GM12878 (cell line): Measurements from ENCODE around the gene DHCR24. TPM values are rescaled to one million over a fixed set of nuclear protein-coding genes. Genes with fewer than 3 reads are reported as not detected.

Source experiments
- ATAC-seq: fragments of 200-7000 bp; cut with Tn5 transposase; 3 replicates; pipeline ENCODE4 v1.9.1; 2020; ENCODE audit warnings: mild to moderate bottlenecking, moderate library complexity
- BruUV-seq: library from RNA; stranded (reverse); fragments of 400-500 nt; replicated peaks from 2 replicates; lab custom pipeline; 2021; lab: Mats Ljungman, UMichigan
- CTCF ChIA-PET: fragments of 300-600 bp; sonication (Branson Sonifier 250); formaldehyde crosslinking; extraction: SDS; loops from one replicate; lab custom pipeline; 2021; ENCODE audit warnings: inconsistent platforms; lab: Yijun Ruan, JAX
- POLR2A ChIA-PET: fragments of 350-600 bp; formaldehyde crosslinking; extraction: SDS; loops from one replicate; lab custom pipeline; 2021; ENCODE audit warnings: inconsistent platforms; lab: Charles Lee
- RAD21 ChIA-PET: fragments of 300-600 bp; sonication (Branson Sonifier 250); formaldehyde crosslinking; loops from one replicate; lab custom pipeline; 2023; ENCODE audit warnings: antibody characterized with exemption; ENCODE audit not compliant: unreplicated experiment; lab: Charles Lee
- SMC1A ChIA-PET: fragments of 300-600 bp; sonication (Branson Sonifier 250); formaldehyde crosslinking; loops from one replicate; lab custom pipeline; 2023; ENCODE audit not compliant: unreplicated experiment, uncharacterized antibody; lab: Charles Lee
- DNase-seq: peaks from one replicate; pipeline ENCODE4 v3.0.0-alpha.2; 2011; ENCODE audit warnings: low read depth, low spot score
- FAIRE-seq: peaks from 3 replicates; lab custom pipeline; 2011; peaks lifted over from hg19 to GRCh38; lab: Jason Lieb, UNC
- H2AFZ ChIP-seq: 2 replicates; pipeline ENCODE4 v1.6.0; 2011; ENCODE audit warnings: low read depth, low read length, control low read depth; ENCODE audit not compliant: control insufficient read depth
- H3K27ac ChIP-seq: 2 replicates; pipeline ENCODE4 v1.5.1; 2011; ENCODE audit warnings: control low read depth; ENCODE audit not compliant: control insufficient read depth, insufficient read depth
- H3K27me3 ChIP-seq, 2 experiments: replicated peaks in 1 of 2; 2 replicates each; pipeline versions ENCODE4 v1.6.0 to v1.6.1; 2011; ENCODE audit warnings: low read length in 1 of 2; ENCODE audit not compliant: control insufficient read depth in 2 of 2, insufficient read depth in 2 of 2
- H3K36me3 ChIP-seq, 2 experiments: 2 replicates each; pipeline ENCODE4 v1.5.1; 2011; ENCODE audit warnings: low read length in 1 of 2; ENCODE audit not compliant: control insufficient read depth in 2 of 2, insufficient read depth in 2 of 2
- H3K4me1 ChIP-seq: 2 replicates; pipeline ENCODE4 v1.6.1; 2011; ENCODE audit warnings: mild to moderate bottlenecking, low read length, moderate library complexity, mixed read lengths; ENCODE audit not compliant: control insufficient read depth, insufficient read depth
- H3K4me2 ChIP-seq: 2 replicates; pipeline ENCODE4 v1.6.0; 2011; ENCODE audit warnings: control low read depth; ENCODE audit not compliant: control insufficient read depth, insufficient read depth
- H3K4me3 ChIP-seq: fragments of 200-600 bp; sonication (generic); 2 replicates; pipeline ENCODE4 v1.5.1; 2016
- H3K79me2 ChIP-seq: 2 replicates; pipeline ENCODE4 v1.6.0; 2011; ENCODE audit warnings: low read length; ENCODE audit not compliant: control insufficient read depth, insufficient read depth
- H3K9ac ChIP-seq: 2 replicates; pipeline ENCODE4 v1.8.0; 2011; ENCODE audit warnings: low read length, control low read depth, mixed read lengths; ENCODE audit not compliant: control insufficient read depth, insufficient read depth
- H3K9me3 ChIP-seq: replicated peaks from 3 replicates; pipeline ENCODE4 v1.5.1; 2011; ENCODE audit warnings: mild to moderate bottlenecking, low read length; ENCODE audit not compliant: control insufficient read depth, insufficient read depth
- H4K20me1 ChIP-seq: 2 replicates; pipeline ENCODE4 v1.6.0; 2011; ENCODE audit not compliant: control insufficient read depth, insufficient read depth
- BHLHE40 ChIP-seq, 2 experiments: fragments of 450-650 bp in 1 of 2; IDR thresholded peaks; 2 replicates each; pipeline ENCODE4 v1.6.1; 2011 to 2017; ENCODE audit warnings: low read depth in 2 of 2, borderline replicate concordance in 1 of 2, improper control_type of control experiment in 1 of 2, low read length in 1 of 2, mild to moderate bottlenecking in 1 of 2
- DPF2 ChIP-seq: fragments of 450-650 bp; IDR thresholded peaks from 2 replicates; pipeline ENCODE4 v1.6.1; 2017; ENCODE audit warnings: mild to moderate bottlenecking
- HDGF ChIP-seq: fragments of 450-650 bp; IDR thresholded peaks from 2 replicates; pipeline ENCODE4 v1.6.1; 2016; ENCODE audit warnings: antibody characterized with exemption
- SIX5 ChIP-seq: IDR thresholded peaks from 2 replicates; pipeline ENCODE4 v1.6.1; 2011; ENCODE audit warnings: mild to moderate bottlenecking, low read depth, low read length, moderate library complexity; ENCODE audit not compliant: severe bottlenecking
- WRNIP1 ChIP-seq: IDR thresholded peaks from 2 replicates; pipeline ENCODE4 v1.6.1; 2011; ENCODE audit warnings: low read depth, low read length, improper control_type of control experiment, borderline replicate concordance
- WGBS: methylation state at CpG from one replicate; pipeline ENCODE4 v1.1.6; 2016; ENCODE audit warnings: low lambda C conversion rate; ENCODE audit not compliant: insufficient replicate concordance, insufficient coverage; ENCODE audit errors: missing lambda C conversion rate; 5-methylcytosine and 5-hydroxymethylcytosine counted together
- in situ Hi-C: fragments of 300-500 bp; cut with MboI; formaldehyde crosslinking; loops from 9 replicates; pipeline ENCODE4 v1.14.3; 2018; ENCODE audit warnings: mixed read lengths
- intact Hi-C: fragments of 100-400 bp; cut with micrococcal nuclease; formaldehyde crosslinking; loops from one replicate; pipeline ENCODE4 v1.14.2; 2022; ENCODE audit not compliant: unreplicated experiment
- polyA plus RNA-seq, 11 experiments: library from polyadenylated mRNA; depleted of rRNA in 4 of 11; unstranded in 6 of 11; stranded (reverse) in 5 of 11; fragments of >200 nt; fragmentation: Nextera tagmentation in 4 of 11; fragmentation: Illumina TruSeq in 1 of 11; extraction: Ambion mirVana in 4 of 11; extraction: Trizol in 1 of 11; gene quantifications; 1 replicate in 1 of 11; 2 replicates in 10 of 11; pipeline versions ENCODE4 v1.2.1 to v1.2.3, GENCODE V29; 2011 to 2016; ENCODE audit warnings: inconsistent platforms in 2 of 11, missing spikeins in 2 of 11, low read depth in 1 of 11
- total RNA-seq, 4 experiments: library from RNA; depleted of rRNA in 3 of 4; stranded (reverse); fragments of >200 nt in 3 of 4; fragmentation: Illumina TruSeq in 1 of 4; extraction: Trizol in 1 of 4; gene quantifications; 2 replicates each; pipeline versions ENCODE4 v1.2.1 to v1.2.3, GENCODE V29; 2013 to 2021
- TF ChIP-seq, protein P1 (sequence below): fragments of 450-650 bp; formaldehyde crosslinking; IDR thresholded peaks from 2 replicates; pipeline ENCODE4 v1.4.0; 2020; ENCODE audit warnings: mild to moderate bottlenecking, moderate library complexity
- TF ChIP-seq, protein P2 (sequence below): fragments of 450-650 bp; IDR thresholded peaks from 2 replicates; pipeline ENCODE4 v1.6.1; 2017; ENCODE audit warnings: mild to moderate bottlenecking, moderate library complexity
- TF ChIP-seq, protein P3 (sequence below): IDR thresholded peaks from 2 replicates; pipeline ENCODE4 v1.6.1; 2011; ENCODE audit warnings: low read depth, mild to moderate bottlenecking, low read length, moderate library complexity, borderline replicate concordance; ENCODE audit errors: extremely low read depth
- TF ChIP-seq, protein P4 (sequence below): fragments of 450-650 bp; IDR thresholded peaks from 2 replicates; pipeline ENCODE4 v1.6.1; 2018; ENCODE audit warnings: mild to moderate bottlenecking, low read depth, moderate library complexity; ENCODE audit not compliant: partially characterized antibody

The DHCR24 gene
- total and polyA plus RNA-seq, 10 of the 15 experiments (the other 5 are each of a cell fraction or from before 2014, with no cell fraction given), result 23.3 to 169 (median 120) TPM

DNA sequence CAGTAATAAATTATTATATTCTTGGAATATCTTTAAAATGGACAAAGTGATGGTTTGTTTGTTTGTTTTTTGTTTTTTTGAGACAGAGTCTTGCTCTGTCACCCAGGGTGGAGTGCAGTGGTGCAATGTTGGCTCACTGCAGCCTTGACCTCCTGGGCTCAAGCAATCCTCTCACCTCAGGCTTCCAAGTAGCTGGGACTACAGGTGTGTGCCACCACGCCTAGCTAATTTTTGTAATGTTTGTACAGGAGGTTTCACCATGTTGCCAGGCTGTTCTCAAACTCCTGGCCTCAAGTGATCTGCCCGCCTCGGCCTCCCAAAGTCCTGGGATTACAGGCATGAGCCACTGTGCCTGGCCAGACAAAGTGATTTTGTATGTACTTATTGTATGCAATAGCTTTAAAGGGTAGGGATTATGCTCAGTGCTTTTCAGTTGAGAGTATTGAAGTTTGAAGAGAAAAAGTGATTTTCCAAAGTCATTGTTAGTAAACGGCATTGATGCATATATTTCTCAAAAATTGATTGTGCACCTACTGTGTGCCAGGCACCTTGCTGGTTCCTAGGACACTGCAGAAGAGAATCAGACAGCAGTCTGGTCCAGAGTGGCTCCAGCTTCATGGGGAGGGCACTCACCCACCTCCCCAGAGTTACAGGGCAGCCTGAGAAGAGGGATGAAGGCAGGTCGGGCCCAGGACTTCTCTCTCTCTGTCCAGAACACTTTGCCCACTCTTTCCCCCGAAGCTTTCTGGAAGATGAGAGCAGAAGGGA, 51.7 kb downstream of the DHCR24 start:
- H3K27me3 ChIP-seq, result no peaks in the 10 kb centered on the region
- no peaks in the 10 kb centered on the region for H3K36me3 ChIP-seq
- no peak overlapping the region for H2AFZ ChIP-seq
- RAD21 ChIA-PET, result no interaction called here
- H3K4me1 ChIP-seq, result no peaks in the 10 kb centered on the region
- no peaks in the 10 kb centered on the region for H4K20me1 ChIP-seq
- no peak overlapping the region for H3K4me3 ChIP-seq
- no peak for FAIRE-seq
- no peak overlapping the region for H3K9ac ChIP-seq
- no TSS peak for BruUV-seq
- ATAC-seq, result no peak
- TF ChIP-seq, protein P1, sequence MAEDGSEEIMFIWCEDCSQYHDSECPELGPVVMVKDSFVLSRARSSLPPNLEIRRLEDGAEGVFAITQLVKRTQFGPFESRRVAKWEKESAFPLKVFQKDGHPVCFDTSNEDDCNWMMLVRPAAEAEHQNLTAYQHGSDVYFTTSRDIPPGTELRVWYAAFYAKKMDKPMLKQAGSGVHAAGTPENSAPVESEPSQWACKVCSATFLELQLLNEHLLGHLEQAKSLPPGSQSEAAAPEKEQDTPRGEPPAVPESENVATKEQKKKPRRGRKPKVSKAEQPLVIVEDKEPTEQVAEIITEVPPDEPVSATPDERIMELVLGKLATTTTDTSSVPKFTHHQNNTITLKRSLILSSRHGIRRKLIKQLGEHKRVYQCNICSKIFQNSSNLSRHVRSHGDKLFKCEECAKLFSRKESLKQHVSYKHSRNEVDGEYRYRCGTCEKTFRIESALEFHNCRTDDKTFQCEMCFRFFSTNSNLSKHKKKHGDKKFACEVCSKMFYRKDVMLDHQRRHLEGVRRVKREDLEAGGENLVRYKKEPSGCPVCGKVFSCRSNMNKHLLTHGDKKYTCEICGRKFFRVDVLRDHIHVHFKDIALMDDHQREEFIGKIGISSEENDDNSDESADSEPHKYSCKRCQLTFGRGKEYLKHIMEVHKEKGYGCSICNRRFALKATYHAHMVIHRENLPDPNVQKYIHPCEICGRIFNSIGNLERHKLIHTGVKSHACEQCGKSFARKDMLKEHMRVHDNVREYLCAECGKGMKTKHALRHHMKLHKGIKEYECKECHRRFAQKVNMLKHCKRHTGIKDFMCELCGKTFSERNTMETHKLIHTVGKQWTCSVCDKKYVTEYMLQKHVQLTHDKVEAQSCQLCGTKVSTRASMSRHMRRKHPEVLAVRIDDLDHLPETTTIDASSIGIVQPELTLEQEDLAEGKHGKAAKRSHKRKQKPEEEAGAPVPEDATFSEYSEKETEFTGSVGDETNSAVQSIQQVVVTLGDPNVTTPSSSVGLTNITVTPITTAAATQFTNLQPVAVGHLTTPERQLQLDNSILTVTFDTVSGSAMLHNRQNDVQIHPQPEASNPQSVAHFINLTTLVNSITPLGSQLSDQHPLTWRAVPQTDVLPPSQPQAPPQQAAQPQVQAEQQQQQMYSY, result no peak
- TF ChIP-seq, protein P2, sequence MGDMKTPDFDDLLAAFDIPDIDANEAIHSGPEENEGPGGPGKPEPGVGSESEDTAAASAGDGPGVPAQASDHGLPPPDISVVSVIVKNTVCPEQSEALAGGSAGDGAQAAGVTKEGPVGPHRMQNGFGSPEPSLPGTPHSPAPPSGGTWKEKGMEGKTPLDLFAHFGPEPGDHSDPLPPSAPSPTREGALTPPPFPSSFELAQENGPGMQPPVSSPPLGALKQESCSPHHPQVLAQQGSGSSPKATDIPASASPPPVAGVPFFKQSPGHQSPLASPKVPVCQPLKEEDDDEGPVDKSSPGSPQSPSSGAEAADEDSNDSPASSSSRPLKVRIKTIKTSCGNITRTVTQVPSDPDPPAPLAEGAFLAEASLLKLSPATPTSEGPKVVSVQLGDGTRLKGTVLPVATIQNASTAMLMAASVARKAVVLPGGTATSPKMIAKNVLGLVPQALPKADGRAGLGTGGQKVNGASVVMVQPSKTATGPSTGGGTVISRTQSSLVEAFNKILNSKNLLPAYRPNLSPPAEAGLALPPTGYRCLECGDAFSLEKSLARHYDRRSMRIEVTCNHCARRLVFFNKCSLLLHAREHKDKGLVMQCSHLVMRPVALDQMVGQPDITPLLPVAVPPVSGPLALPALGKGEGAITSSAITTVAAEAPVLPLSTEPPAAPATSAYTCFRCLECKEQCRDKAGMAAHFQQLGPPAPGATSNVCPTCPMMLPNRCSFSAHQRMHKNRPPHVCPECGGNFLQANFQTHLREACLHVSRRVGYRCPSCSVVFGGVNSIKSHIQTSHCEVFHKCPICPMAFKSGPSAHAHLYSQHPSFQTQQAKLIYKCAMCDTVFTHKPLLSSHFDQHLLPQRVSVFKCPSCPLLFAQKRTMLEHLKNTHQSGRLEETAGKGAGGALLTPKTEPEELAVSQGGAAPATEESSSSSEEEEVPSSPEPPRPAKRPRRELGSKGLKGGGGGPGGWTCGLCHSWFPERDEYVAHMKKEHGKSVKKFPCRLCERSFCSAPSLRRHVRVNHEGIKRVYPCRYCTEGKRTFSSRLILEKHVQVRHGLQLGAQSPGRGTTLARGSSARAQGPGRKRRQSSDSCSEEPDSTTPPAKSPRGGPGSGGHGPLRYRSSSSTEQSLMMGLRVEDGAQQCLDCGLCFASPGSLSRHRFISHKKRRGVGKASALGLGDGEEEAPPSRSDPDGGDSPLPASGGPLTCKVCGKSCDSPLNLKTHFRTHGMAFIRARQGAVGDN, result no peak
- TF ChIP-seq DPF2 (no peak), WRNIP1 (no peak), BHLHE40 (IDR thresholded peaks at IDR 0.05; ENCODE audit: borderline replicate concordance in 1 of 2, low read depth in 2 of 2, low read length in 1 of 2) (no peak), HDGF (no peak), SIX5 (no peak)
- TF ChIP-seq, protein P3, sequence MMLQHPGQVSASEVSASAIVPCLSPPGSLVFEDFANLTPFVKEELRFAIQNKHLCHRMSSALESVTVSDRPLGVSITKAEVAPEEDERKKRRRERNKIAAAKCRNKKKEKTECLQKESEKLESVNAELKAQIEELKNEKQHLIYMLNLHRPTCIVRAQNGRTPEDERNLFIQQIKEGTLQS, result no peak
- TF ChIP-seq, protein P4, sequence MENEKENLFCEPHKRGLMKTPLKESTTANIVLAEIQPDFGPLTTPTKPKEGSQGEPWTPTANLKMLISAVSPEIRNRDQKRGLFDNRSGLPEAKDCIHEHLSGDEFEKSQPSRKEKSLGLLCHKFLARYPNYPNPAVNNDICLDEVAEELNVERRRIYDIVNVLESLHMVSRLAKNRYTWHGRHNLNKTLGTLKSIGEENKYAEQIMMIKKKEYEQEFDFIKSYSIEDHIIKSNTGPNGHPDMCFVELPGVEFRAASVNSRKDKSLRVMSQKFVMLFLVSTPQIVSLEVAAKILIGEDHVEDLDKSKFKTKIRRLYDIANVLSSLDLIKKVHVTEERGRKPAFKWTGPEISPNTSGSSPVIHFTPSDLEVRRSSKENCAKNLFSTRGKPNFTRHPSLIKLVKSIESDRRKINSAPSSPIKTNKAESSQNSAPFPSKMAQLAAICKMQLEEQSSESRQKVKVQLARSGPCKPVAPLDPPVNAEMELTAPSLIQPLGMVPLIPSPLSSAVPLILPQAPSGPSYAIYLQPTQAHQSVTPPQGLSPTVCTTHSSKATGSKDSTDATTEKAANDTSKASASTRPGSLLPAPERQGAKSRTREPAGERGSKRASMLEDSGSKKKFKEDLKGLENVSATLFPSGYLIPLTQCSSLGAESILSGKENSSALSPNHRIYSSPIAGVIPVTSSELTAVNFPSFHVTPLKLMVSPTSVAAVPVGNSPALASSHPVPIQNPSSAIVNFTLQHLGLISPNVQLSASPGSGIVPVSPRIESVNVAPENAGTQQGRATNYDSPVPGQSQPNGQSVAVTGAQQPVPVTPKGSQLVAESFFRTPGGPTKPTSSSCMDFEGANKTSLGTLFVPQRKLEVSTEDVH, result no peak
- intact Hi-C loops (no loop called here), in situ Hi-C loops (no loop called here)
- POLR2A ChIA-PET, result no interaction called here
- no peaks in the 10 kb centered on the region for H3K79me2 ChIP-seq
- SMC1A ChIA-PET, result no interaction called here
- no peaks in the 10 kb centered on the region; the same call in 2 of the 3 replicates for H3K9me3 ChIP-seq
- no peak overlapping the region for H3K27ac ChIP-seq
- no peak overlapping the region for H3K4me2 ChIP-seq
- CTCF ChIA-PET, result no interaction called here
- WGBS, result 34% methylated on average over 6 of the region's 6 CpGs
- no peak for DNase-seq
